ENCODE data around the gene ALS2CL.

Gene ALS2CL

GRCh38 chr3:46703013-46703520, 9.6 kb upstream of the ALS2CL start:
- no peak overlapping the region for H3K4me3 ChIP-seq (replicated peaks in 1 of 2; ENCODE audit: low read depth in 2 of 2, low read length in 2 of 2)
- no peak for TF ChIP-seq CTCF (IDR thresholded peaks at IDR 0.05; ENCODE audit: low read depth, low read length)
- DNase-seq (ENCODE audit: low read depth in 2 of 2): no peak

- TF ChIP-seq CTCF (IDR thresholded peaks at IDR 0.05; ENCODE audit: low read depth, low read length): no peak
- no peak for DNase-seq (ENCODE audit: low read depth in 2 of 2)
- H3K4me3 ChIP-seq (replicated peaks in 1 of 2; ENCODE audit: low read depth in 2 of 2, low read length in 2 of 2): no peak overlapping the region
Measured at GRCh38 chr3:46702246-46703012, 8.9 kb upstream of the ALS2CL start.

- DNase-seq (ENCODE audit: low read depth in 2 of 2): no peak
- no peak within 1 kb of the TSS for H3K4me3 ChIP-seq (replicated peaks in 1 of 2; ENCODE audit: low read depth in 2 of 2, low read length in 2 of 2)
- TF ChIP-seq CTCF (IDR thresholded peaks at IDR 0.05; ENCODE audit: low read depth, low read length): no peak
Measured at GRCh38 chr3:46701181-46701939, 7.9 kb upstream of the ALS2CL start, which contains the start of gene TMIE. TMIE (plus strand) TSS chr3:46701392; CDS start chr3:46701488, 96 bp downstream.

GRCh38 chr3:46700772-46701171, 7.3 kb upstream of the ALS2CL start:
- TF ChIP-seq CTCF (IDR thresholded peaks at IDR 0.05; ENCODE audit: low read depth, low read length): no peak
- DNase-seq (ENCODE audit: low read depth in 2 of 2): no peak
- H3K4me3 ChIP-seq (replicated peaks in 1 of 2; ENCODE audit: low read depth in 2 of 2, low read length in 2 of 2): no peak overlapping the region

- TF ChIP-seq CTCF (IDR thresholded peaks at IDR 0.05; ENCODE audit: low read depth, low read length): no peak
Measured at GRCh38 chr3:46699676-46700523, 6.4 kb upstream of the ALS2CL start.

More at GRCh38 chr3:46699676-46700523, 6.4 kb upstream of the ALS2CL start:
- DNase-seq (ENCODE audit: low read depth in 2 of 2): no peak
- no peak overlapping the region for H3K4me3 ChIP-seq (replicated peaks in 1 of 2; ENCODE audit: low read depth in 2 of 2, low read length in 2 of 2)
